GDM1 (cell line): ENCODE results near the gene NOX5.

ENCODE experiments used
- DNase-seq: peaks from one replicate; lab custom pipeline; 2025; lab: John Stamatoyannopoulos, UW

NOX5 gene

DNA sequence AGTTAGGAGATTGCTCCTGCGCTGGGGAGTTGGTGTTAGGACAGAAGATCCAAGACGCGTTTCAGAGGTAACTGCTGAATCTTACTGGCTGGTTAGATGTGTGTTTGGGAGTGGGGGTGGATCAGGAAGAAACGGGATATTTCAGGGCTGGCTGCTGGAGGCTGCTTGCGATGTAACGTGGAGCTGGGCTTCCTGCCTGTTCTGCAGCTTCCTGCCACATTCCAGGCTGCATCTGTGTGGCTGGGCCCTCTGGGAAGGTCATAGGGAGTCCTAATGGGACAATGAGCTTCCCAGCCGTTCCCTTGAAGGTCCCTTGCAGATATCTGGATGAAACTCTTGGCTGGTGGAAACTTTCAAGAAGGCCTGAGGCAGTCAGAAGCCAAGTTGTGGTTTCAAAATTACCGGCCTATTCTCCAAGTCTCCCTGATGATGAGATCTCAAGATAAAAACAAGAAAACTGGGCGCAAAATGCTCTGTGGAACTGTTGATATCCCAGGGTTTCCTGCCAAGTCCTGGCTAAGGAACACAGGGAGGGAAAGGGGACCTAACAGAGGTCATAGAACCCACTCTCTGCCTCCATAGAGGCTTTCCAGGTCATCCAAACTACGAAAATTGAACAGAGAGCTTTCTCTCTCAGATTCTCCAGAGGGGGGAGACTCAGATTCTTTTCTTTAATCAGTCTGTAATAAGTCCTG is 67.0 kb downstream of the NOX5 start:
- no peak for DNase-seq

- no peak for DNase-seq
Measured at GRCh38 chr15:69082021-69082502, 67.6 kb downstream of the NOX5 start.

DNA sequence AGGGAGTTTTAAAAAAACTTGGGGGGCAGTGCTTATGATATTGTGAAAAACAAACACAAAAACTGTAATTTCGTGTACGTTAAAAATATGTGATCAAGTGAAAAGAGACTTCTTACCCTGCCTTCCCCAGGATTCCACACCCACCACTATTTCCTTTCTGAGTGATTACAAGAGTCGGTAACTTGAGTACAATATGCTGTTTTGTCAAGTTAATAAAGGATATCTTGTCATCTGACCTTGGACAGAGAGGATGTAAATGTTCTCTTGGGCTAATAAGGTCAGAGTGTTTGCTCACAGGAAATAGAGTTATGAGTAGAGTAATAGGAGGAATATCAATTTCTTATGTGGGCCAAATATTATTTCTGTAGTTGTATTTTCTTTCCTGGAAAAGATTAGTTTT is 68.1 kb downstream of the NOX5 start:
- DNase-seq = no peak

DNA sequence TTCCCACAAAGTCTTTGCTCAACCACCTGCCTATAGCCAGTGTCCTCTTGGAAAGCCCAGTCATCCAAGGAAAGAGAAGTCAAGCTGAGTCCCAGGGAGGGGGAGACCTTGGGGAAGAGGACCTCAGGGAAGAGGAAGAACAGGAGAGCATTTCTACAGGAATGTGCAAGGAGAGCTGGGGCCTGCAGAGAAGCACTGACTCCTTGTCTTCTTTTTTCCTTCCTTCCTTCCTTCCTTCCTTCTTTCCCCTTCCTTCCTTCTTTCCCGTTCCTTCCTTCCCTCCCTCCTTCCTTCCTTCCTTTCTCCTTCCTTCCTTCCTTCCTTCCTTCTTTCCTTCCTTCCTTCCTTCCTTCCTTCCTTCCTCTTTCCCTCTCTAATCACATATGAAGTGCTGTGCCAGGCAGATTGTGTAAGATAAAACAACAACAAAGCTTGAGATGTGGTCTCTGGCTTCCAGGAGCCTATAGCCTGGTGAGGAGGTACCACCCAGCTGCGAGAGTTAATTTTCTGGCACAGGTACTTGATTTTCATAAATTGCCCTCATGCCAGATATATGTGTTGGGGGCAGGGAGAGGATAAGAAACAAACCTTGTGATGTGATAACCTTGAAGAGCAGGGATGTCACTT is 70.0 kb downstream of the NOX5 start:
- no peak for DNase-seq

DNA sequence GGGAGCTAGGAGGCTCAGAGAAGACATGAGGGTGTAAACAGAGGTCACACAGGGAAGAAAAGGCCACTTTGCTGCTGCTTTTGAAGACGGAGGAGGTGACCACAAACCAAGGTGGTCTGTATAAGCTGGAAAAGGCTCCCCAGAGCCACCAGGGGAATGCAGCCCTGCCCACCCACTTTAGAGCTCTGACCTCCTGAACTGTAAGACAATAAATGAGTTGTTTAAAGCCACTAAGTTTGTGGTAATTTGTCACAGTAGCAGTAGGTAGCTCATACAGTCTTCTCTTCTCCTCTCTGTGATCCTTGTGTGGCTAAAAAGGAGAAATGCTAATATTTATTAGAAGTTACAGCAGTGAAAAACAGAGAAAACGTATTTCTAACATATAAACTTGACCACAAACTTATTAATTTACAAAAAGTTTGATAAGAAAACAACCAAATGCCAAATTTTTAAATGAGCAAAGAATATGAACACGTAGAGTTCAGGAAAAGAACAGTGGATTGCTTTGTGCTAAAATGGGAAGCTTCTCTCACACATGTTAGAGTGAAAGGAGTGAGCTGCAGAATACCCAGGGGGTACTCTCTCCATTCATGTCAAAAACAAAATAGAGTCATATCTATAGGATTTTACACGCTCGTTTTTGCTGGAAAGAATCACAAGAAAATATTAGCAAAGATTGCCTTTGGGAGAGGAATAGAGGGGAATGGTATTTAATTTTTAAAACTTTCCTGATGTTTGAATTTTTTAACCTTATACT is 71.0 kb downstream of the NOX5 start:
- no peak for DNase-seq

GRCh38 chr15:69086427-69087204 is 72.1 kb downstream of the NOX5 start:
- DNase-seq = no peak

DNA sequence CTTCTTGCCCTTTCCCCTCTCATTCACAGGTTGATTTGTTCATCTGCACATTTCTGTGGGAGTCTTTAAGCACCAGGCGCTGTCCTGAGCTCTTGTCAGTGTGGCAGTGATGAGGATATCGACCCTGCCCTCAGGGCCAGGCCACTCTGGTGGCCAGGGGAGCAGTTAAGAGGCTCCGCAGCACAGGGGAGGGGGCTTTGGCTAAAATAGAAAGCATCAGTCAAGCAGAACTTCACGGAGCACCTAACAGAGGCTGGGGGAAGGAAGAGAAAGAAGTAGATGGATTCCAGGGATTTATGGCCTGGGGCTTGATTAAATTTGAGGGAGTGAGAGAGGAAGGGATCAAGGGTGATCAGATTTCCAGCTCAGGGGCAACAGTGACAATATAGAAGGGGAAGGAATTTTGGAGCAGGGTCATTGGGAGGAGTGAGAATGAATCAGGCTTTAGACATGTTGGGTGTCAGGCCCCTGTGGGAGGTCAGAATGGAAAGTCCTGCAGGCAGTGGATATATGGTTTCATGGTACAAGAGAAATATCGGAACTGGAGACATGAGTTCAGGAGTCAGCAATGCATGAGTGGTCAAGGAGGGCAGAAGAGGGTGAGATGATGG is 73.0 kb downstream of the NOX5 start:
- DNase-seq = no peak

DNA sequence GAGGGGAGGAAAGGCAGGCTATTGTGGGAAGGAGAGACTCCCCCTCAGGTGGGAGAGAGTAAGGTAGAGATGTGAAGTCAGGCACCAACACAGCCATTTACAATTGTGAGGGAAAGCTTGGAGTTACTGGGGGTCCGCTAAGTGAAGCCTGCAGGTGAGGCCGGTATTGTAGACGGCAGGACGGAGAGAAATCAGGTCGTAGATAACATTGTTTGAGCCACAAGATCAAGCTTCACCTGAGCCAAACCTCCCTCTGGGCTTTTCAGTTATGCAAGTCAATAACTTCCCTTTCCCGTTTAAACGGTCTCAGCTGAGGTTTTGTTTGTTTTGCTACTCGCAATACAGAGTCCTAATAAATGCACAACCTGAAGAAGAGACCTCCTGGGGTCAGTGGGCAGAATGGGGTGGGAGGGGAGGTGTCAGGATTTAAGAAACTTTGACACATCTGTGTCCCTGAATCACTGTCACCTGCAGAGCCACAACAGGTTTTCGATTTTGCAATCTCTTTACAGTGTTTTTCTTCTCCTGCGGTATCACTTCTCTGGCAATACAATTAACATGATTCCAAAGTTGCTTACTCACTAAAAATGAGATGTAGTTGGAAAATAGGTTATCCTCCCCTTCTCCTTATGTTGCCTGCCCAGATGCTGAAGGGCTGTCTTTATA is 73.9 kb downstream of the NOX5 start:
- no peak for DNase-seq

- DNase-seq = no peak
Measured at GRCh38 chr15:69089258-69089657, 74.8 kb downstream of the NOX5 start.

DNA sequence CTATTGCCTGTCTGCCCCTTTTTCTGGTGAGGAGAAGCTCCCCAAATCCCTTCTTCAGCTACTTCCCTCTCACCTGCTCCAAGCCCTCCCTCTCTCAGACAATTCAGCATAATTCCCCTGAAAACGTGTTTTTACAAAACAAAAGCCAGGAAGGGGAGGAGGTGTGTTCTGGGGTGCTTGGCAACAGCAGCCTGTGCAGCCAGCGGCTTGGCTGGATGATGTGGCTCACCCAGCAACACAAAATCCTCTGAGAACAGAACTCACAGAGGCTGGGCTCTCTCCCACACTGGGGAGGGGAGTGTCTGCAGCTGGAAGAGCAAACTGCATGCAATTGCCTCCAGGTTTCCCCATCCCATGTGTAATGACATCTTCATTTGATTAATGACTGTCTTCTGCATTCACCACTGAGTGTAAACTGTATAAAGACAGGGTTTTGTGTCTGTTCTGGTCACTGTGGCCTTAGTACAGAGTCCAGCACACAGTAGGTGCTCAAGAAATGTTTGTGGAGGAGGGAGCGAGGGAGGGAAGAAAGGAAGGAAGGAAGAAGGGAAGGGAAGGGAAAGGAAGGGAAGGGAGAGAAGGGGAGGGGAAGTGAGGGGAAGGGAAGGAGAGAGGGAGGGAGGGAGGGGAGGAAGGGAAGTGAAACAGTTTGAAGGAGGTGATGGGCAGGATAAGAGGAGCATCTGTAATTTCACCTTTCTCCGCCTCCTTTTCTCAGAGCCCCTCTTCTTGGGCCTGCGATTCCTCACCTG is 75.9 kb downstream of the NOX5 start:
- DNase-seq = no peak

DNA sequence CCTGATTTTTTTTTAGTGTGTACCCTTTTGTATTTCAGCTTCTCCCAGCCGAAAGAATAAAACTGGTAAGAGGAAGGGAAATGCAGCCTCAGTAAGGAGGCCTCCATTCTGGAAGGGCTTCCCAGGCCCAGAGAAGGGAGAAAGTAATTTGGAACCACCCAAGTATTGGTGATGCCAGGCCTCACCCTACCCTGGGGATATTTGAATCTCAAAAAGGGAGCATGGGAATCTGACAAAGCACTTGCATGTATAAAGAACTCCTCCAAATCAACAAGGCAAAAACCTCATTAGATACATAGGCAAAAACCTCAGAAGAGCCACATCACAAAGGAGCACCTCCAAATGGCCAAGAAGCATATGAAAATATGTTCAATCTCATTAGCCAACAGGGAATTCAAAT is 77.2 kb downstream of the NOX5 start:
- DNase-seq = no peak

GRCh38 chr15:69092159-69092558 is 77.7 kb downstream of the NOX5 start:
- DNase-seq = no peak

- DNase-seq = no peak
Measured at GRCh38 chr15:69093127-69093526, 78.6 kb downstream of the NOX5 start.

- no peak for DNase-seq
Measured at GRCh38 chr15:69093614-69094013, 79.1 kb downstream of the NOX5 start.

DNA sequence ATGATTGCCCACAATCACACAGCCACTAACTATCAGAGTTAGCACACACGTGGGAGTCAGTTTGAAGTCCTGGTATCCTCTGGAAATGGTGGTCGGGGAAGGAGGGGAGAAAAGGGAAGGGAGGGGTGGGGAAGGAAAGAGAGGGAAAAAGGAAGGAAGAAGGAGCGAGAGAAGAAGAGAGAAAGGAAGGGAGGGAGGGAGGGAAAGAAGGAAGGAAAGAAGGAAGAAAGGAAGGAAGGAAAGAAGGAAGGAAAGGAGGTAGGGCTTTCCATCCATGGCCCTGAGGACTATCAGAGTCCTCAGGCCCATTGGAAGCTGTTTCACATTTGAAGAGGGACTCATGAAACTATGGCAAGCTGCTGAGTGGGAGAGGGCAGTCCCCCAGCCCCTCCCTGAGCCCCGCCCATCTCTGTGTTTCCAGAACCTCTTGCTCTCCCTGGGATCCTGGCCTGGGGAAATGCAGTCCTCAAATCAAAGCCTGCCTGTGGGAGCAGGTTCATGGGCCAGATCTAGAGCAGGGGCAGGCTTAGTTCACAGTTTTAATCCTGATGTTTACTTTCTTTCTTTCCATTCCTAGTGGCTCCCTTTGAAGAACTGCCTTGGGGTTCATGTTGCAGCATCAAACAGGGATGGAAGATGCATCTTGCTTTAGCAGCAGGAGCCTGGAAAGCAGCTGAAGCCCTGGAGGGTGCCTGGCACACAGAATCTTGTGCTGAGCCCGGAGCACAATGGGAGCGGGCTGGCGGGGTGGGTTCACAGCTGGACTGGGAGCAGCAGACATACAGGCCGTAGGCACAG is 79.8 kb downstream of the NOX5 start:
- no peak for DNase-seq

- no peak for DNase-seq
Measured at GRCh38 chr15:69095274-69095673, 80.8 kb downstream of the NOX5 start.

DNA sequence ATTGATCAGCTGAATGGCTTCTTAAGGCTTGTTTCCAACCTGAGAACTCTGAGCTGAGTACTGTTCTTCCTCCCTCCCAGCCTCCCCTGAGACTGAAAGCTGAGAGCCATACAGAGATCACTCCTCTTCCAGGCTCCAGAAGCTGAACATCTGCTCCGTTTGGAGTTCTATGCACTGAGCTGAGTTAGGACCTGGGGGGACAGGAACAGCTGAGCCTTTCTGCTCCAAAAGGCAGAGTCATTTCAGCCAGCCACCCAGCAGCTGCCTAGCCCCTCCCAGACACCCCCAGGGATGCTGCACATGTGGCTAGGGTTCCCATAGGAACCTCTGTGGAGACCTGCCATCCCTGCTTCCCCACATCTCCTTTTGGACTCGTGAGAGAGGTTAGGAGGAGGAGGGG is 81.7 kb downstream of the NOX5 start:
- no peak for DNase-seq

DNA sequence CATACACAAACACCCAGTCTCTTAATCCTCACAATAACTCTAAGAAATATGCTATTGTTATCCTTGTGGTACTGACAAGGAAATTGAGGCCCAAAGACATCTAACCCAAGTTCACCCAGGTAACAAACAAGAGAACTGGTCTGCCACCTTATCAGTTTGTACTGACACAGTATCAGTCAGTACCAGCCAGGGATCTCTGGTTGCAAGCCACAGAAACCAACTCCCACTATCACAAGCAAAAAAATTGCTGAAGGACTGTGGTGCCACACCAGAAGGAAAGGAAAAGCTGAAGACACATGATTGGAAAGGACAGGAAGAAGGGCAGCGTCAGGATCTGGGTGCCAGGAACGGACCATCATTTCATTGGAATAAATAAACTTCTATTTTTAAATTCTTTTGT is 82.1 kb downstream of the NOX5 start:
- DNase-seq = no peak

DNA sequence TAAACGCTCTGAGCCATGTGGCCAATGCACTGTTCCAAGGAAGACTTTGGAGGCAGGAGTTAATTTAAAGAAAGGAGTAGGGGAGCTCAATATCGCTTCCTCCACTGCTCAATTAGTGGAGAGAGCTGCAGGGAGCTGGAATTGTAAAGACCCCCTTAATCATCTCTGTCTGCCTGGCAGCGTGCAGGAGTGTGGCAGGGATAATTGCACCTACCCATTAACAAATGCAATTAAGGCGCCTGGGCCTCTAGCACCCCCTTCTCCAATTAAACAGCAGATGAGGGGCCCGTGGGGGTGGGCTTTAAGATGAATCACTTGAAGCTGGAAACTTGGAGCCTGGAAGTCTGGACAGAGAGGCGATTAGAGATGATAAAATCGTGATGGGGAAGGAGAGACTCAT is 84.3 kb downstream of the NOX5 start:
- DNase-seq = no peak

GRCh38 chr15:69099941-69100340 is 85.4 kb downstream of the NOX5 start:
- DNase-seq = no peak
